Panc1 (cell line): ENCODE measurements around the gene B9D1.

ENCODE experiments used
- POLR2AphosphoS5 ChIP-seq: IDR thresholded peaks from 2 replicates; pipeline ENCODE4 v1.6.1; 2012; ENCODE audit warnings: mild to moderate bottlenecking, low read depth, low read length, moderate library complexity
- REST ChIP-seq, 2 experiments: IDR thresholded peaks; 2 replicates each; pipeline ENCODE4 v1.6.1; 2011 to 2012; ENCODE audit warnings: low read depth in 2 of 2, control low read depth in 1 of 2, low read length in 1 of 2, mild to moderate bottlenecking in 1 of 2, moderate library complexity in 1 of 2; ENCODE audit not compliant: insufficient read depth in 1 of 2
- SIN3A ChIP-seq: IDR thresholded peaks from 2 replicates; pipeline ENCODE4 v1.6.1; 2012; ENCODE audit warnings: low read depth, mild to moderate bottlenecking, low read length, moderate library complexity, borderline replicate concordance; ENCODE audit not compliant: insufficient read depth
- TF ChIP-seq, protein P1 (sequence below): fragments of 450-650 bp; IDR thresholded peaks from 2 replicates; pipeline ENCODE4 v1.5.1; 2017; ENCODE audit warnings: mild to moderate bottlenecking

GRCh38 chr17:19334331-19334730 is 28.2 kb downstream of the B9D1 start:
- TF ChIP-seq, protein P1, sequence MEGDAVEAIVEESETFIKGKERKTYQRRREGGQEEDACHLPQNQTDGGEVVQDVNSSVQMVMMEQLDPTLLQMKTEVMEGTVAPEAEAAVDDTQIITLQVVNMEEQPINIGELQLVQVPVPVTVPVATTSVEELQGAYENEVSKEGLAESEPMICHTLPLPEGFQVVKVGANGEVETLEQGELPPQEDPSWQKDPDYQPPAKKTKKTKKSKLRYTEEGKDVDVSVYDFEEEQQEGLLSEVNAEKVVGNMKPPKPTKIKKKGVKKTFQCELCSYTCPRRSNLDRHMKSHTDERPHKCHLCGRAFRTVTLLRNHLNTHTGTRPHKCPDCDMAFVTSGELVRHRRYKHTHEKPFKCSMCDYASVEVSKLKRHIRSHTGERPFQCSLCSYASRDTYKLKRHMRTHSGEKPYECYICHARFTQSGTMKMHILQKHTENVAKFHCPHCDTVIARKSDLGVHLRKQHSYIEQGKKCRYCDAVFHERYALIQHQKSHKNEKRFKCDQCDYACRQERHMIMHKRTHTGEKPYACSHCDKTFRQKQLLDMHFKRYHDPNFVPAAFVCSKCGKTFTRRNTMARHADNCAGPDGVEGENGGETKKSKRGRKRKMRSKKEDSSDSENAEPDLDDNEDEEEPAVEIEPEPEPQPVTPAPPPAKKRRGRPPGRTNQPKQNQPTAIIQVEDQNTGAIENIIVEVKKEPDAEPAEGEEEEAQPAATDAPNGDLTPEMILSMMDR: no peak
- TF ChIP-seq POLR2AphosphoS5 (no peak), SIN3A (no peak), REST (IDR thresholded peaks at IDR 0.05; ENCODE audit: insufficient read depth in 1 of 2, low read depth in 2 of 2, low read length in 1 of 2) (no peak)
